A549 treated with GW870086 at 1 μM for 4 hours (cell line): Measurements from ENCODE around the gene SYNGAP1. TPM values are rescaled to one million over a fixed set of nuclear protein-coding genes. Genes with fewer than 3 reads are reported as not detected.

Experiments
- total RNA-seq: library from RNA; stranded (reverse); fragments of 200-300 nt; extraction: Qiagen RNA extraction; gene quantifications from 5 replicates; pipeline ENCODE4 v1.2.3, GENCODE V29; 2022; ENCODE audit warnings: low read depth

Gene SYNGAP1
- total RNA-seq = 3.6 to 4.7 TPM (median 3.9 TPM) in 5 replicates

DNA sequence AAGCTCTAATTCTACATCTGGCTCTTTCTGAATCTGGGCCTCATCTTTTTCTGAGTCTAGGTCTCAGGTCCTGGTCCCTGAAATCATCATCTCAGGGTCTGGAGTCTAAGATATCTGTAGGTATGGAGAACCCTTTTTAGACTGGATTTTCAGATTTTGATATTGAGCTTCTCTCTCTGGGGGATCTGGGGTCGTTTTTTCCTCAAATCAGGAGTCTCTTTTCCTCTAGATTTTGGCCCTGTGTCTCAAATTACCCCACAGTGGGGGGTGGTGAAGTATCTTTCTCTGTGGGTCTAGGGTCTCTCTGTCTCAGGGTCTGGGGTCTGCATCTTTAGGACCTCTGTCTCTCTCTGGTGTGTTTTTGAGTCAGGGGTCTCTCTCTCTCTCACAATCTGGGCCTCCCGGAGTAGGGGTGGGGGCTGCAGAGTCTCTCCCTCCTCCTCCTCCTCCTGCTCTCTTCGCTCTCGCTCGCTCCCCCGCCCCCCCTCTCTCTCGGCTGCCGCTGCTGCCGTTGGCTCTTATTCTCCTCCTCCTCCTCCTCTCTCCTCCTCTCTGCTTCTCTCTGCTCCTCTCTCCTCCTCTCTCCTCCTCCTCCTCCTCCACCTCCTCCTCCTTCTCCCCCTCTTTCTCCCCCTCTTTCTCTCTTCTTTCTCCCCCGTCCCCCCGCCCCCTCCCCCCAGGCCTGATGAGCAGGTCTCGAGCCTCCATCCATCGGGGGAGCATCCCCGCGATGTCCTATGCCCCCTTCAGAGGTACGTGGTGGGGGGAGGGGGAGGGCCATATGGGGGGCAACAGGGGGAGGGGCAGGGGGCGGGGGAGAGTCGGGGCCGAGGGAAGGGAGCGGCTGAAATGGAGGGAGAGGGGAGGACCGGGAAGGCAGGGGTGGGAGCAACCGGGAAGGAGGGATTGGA is at the start of gene SYNGAP1:
TSS of gene SYNGAP1 (plus strand) at position 486 of the 911 bp plus-strand sequence. CDS start at position 686, 200 bp downstream.

GRCh38 chr6:33391278-33391921 is 28.5 kb upstream of the SYNGAP1 start, which contains the start of gene KIFC1:
KIFC1 (plus strand) TSS chr6:33391823; CDS start chr6:33391986, 163 bp downstream.

DNA sequence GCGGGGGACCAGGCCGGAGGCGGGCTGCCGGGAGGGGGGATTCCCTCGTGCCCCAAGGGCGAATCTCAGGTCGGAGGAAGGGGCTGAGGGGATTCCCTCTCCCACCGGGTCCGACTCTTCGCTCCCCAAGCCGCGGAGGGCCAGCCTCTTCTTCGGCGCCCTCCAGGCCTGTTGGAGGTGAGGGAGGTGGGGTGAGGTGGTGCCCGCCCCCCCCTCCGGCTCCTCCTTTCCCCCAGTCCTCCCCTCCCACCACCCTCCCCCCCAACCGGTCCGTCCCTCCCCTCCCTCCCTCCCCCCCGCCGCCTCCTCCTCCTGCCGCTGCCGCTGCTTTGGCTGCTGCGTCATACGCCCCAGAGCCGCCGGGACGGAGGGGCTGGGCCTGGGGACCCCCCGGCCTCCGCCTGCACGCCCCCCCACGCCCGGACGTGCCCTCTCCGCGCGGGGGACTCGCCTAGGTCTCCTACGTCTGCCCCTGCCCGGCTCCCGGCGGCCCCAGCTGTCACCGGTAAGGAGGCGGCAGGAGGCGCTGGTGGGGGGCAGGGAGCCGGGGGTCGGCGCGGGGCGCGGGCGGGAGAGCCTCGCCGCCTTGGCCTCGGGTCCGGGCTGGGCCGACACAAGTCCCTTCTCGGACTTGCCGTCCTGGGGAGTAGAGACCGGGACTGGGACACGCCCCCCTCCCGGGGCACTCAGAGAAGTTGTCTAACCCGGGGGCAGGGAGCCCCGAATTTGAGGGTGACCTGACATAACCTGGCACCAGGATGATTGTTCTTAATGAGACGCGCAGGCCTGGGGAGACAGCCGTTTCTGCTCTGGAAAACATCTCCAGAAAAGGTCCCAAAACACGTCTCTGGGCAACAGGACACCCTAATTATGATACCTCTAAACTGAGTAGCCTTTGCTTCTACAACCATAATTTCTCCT is 8.9 kb upstream of the SYNGAP1 start, which contains the start of gene PHF1:
TSS of gene PHF1 (plus strand) at position 304 of the 921 bp plus-strand sequence. CDS start 1,250 bp downstream, outside the sequence.

GRCh38 chr6:33417903-33418689 is 1.8 kb upstream of the SYNGAP1 start, which contains the start of gene CUTA:
CUTA (minus strand) TSS chr6:33418107; CDS start chr6:33418000, 107 bp downstream.

GRCh38 chr6:33454009-33454946 is 34.4 kb downstream of the SYNGAP1 start, which contains the start of gene ZBTB9:
ZBTB9 (plus strand) TSS chr6:33454576; CDS start chr6:33455101, 525 bp downstream.

Other genes with a start within 250 kb of the SYNGAP1 start
- 0.45 to 0.93 TPM (median 0.71 TPM) in 5 replicates for gene COL11A2, start 227.6 kb upstream of the SYNGAP1 start, total RNA-seq
- gene RXRB, start 219.4 kb upstream of the SYNGAP1 start, total RNA-seq = 14.0 to 20.0 TPM (median 19.7 TPM) in 5 replicates
- 103 to 113 TPM (median 109 TPM) in 5 replicates for gene SLC39A7, start 219.2 kb upstream of the SYNGAP1 start, total RNA-seq
- gene HSD17B8, start 215.4 kb upstream of the SYNGAP1 start, total RNA-seq = 12.3 to 16.6 TPM (median 15.5 TPM) in 5 replicates
- 19.3 to 26.3 TPM (median 23.1 TPM) in 5 replicates for gene RING1, start 211.6 kb upstream of the SYNGAP1 start, total RNA-seq
- gene VPS52, start 148.2 kb upstream of the SYNGAP1 start, total RNA-seq = 15.1 to 17.6 TPM (median 15.5 TPM) in 5 replicates
- 2,539 to 2,848 TPM (median 2,622 TPM) in 5 replicates for gene RPS18, start 148.0 kb upstream of the SYNGAP1 start, total RNA-seq
- gene B3GALT4, start 142.9 kb upstream of the SYNGAP1 start, total RNA-seq = 0.38 to 0.91 TPM (median 0.81 TPM) in 5 replicates
- 50.1 to 58.6 TPM (median 53.8 TPM) in 5 replicates for gene WDR46, start 130.8 kb upstream of the SYNGAP1 start, total RNA-seq
- gene PFDN6, start 130.5 kb upstream of the SYNGAP1 start, total RNA-seq = 99.4 to 123 TPM (median 103 TPM) in 5 replicates
- 10.8 to 16.6 TPM (median 13.9 TPM) in 5 replicates for gene RGL2, start 121.1 kb upstream of the SYNGAP1 start, total RNA-seq
- gene TAPBP, start 106.0 kb upstream of the SYNGAP1 start, total RNA-seq = 35.4 to 40.0 TPM (median 38.7 TPM) in 5 replicates
- 2.5 to 3.6 TPM (median 3.2 TPM) in 5 replicates for gene ZBTB22, start 102.3 kb upstream of the SYNGAP1 start, total RNA-seq
- 35.4 to 36.9 TPM (median 35.9 TPM) in 5 replicates for gene DAXX, start 97.1 kb upstream of the SYNGAP1 start, total RNA-seq
- gene KIFC1, start 28.2 kb upstream of the SYNGAP1 start, total RNA-seq = 37.6 to 44.2 TPM (median 39.0 TPM) in 5 replicates
- gene PHF1, start 9.1 kb upstream of the SYNGAP1 start, total RNA-seq = 12.5 to 19.8 TPM (median 15.7 TPM) in 5 replicates
- gene CUTA, start 2.0 kb upstream of the SYNGAP1 start, total RNA-seq = 180 to 224 TPM (median 198 TPM) in 5 replicates
- gene ZBTB9, start 34.5 kb downstream of the SYNGAP1 start, total RNA-seq = 9.9 to 12.4 TPM (median 11.5 TPM) in 5 replicates
- gene BAK1, start 160.2 kb downstream of the SYNGAP1 start, total RNA-seq = 36.4 to 43.8 TPM (median 41.0 TPM) in 5 replicates
- 33.8 to 49.1 TPM (median 43.2 TPM) in 5 replicates for gene ITPR3, start 201.3 kb downstream of the SYNGAP1 start, total RNA-seq